ENCODE results near the gene FAM53C.
A peak's percentile ranks its signal among the peaks of the same experiment; 100 is the strongest.

DNA sequence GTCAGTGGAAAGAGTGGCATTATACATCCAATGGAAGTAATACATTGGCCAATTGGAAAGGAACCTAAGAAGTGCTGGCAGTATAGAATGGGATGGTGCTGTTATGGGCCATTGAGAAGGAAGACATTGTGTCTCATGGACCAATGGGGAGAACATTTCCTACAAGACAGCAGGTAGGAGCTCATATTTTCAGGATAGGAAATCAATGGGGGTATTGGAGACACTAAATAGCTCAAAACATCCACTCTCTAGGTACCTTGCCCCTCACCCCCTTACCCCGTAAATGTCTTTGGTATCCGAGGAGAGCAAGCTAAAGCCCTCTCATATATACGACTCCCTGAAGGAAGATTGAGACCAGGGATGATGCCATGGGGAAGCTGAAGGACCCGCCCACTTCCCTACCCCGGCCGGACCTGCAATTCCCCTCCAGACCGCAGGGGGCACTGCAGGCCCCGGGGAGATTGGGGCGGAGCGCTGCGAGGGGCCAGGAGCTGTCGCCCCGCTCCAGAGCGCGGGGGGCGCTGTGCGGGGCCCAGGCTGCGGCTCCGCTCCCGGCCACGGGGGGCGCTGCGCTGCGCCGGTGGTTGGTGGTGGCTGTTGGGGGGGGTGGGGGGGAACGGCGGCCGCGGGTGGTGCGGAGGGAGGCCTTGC, 14.1 kb downstream of the FAM53C start, which contains the start of gene KDM3B:
- TF ChIP-seq, protein P1, sequence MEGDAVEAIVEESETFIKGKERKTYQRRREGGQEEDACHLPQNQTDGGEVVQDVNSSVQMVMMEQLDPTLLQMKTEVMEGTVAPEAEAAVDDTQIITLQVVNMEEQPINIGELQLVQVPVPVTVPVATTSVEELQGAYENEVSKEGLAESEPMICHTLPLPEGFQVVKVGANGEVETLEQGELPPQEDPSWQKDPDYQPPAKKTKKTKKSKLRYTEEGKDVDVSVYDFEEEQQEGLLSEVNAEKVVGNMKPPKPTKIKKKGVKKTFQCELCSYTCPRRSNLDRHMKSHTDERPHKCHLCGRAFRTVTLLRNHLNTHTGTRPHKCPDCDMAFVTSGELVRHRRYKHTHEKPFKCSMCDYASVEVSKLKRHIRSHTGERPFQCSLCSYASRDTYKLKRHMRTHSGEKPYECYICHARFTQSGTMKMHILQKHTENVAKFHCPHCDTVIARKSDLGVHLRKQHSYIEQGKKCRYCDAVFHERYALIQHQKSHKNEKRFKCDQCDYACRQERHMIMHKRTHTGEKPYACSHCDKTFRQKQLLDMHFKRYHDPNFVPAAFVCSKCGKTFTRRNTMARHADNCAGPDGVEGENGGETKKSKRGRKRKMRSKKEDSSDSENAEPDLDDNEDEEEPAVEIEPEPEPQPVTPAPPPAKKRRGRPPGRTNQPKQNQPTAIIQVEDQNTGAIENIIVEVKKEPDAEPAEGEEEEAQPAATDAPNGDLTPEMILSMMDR (IDR thresholded peaks at IDR 0.05): peak; percentile 99 to 100 (median 100)
- peak in 1 of 2 donors; percentile 64 for TF ChIP-seq POLR2AphosphoS5 (IDR thresholded peaks at IDR 0.05)
- no peak for TF ChIP-seq POLR2A (IDR thresholded peaks at IDR 0.05)
- TF ChIP-seq EP300 (IDR thresholded peaks at IDR 0.05): peak in 1 of 4 donors; percentile 25

All from upper lobe of left lung (tissue), 4 donors.